Gastroesophageal sphincter (tissue), 3 donors: ENCODE results near the gene SCLY.

ENCODE experiments used
- POLR2A ChIP-seq, 2 donors: fragments of 450-650 bp; IDR thresholded peaks; one replicate each; pipeline ENCODE4 v1.6.1; 2017; ENCODE audit warnings: antibody characterized with exemption in 2 of 2, mild to moderate bottlenecking in 2 of 2, moderate library complexity in 1 of 2
- TF ChIP-seq, protein P1 (sequence below), 4 experiments: fragments of 200-600 bp in 2 of 4; fragments of 450-650 bp in 2 of 4; sonication (generic) in 1 of 4; IDR thresholded peaks; one replicate each; pipeline ENCODE4 v1.5.1; 2017 to 2019; ENCODE audit warnings: antibody characterized with exemption in 4 of 4, mild to moderate bottlenecking in 2 of 4, moderate library complexity in 2 of 4

DNA sequence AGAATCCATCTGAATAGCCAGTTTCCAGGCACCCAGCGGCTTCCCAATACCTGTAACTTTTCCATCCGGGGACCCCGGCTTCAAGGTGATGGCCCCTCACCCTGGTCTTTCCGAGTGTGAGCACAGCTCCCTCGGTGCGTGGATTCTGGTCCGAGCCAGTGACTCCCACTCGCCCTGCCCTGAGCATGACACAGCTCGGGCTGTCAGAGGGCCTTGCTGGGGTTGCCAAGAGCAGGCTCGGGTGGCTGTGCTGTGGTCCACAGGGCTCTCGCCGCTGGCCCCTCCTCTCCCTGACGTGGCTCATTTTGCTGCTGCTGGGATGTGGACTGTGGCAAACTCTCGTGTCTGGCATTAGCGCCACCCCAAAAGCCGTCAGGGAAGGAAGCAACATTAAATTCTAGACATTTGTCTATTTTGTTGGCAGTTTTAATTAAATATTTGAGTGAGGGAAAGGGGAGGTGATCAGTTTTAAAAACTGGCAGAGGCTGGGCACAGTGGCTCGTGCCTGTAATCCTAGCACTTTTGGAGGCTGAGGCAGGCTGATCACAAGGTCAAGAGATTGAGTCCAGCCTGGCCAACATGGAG lies 33.7 kb downstream of the SCLY start:
- TF ChIP-seq POLR2A (IDR thresholded peaks at IDR 0.05), result no peak
- TF ChIP-seq, protein P1, sequence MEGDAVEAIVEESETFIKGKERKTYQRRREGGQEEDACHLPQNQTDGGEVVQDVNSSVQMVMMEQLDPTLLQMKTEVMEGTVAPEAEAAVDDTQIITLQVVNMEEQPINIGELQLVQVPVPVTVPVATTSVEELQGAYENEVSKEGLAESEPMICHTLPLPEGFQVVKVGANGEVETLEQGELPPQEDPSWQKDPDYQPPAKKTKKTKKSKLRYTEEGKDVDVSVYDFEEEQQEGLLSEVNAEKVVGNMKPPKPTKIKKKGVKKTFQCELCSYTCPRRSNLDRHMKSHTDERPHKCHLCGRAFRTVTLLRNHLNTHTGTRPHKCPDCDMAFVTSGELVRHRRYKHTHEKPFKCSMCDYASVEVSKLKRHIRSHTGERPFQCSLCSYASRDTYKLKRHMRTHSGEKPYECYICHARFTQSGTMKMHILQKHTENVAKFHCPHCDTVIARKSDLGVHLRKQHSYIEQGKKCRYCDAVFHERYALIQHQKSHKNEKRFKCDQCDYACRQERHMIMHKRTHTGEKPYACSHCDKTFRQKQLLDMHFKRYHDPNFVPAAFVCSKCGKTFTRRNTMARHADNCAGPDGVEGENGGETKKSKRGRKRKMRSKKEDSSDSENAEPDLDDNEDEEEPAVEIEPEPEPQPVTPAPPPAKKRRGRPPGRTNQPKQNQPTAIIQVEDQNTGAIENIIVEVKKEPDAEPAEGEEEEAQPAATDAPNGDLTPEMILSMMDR (IDR thresholded peaks at IDR 0.05), result no peak
